CD4-positive, alpha-beta T cell treated with Interleukin-4 for 4 hours (primary cell): ENCODE results near the gene RETSAT.
"Not testable (repeated sequence)": the region's sequence is repeated elsewhere in the genome, so short reads cannot be mapped to it uniquely, and the experiment has no call there.

Experiments
- DNase-seq: peaks from one replicate; pipeline ENCODE4 v3.0.0-alpha.2; 2020

Gene RETSAT

DNA sequence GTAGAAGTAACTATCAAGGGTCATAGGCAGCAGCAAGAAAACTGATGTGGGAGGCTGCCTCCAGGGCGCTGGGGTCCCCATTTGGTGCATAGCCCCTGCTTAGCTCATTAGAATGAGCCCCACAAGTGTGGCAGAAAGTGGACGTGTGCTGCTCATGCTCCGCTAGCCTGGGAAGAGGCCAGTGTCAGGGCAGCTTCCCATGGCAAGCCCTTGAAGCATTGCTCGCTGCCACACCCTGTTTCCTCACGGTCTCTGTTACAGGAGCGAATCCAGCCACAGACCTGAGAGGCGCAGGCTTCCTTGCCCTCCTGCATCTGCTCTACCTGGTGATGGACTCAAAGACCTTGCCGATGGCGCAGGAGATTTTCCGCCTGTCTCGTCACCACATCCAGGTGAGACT is 22.8 kb upstream of the RETSAT start:
- no peak for DNase-seq

DNA sequence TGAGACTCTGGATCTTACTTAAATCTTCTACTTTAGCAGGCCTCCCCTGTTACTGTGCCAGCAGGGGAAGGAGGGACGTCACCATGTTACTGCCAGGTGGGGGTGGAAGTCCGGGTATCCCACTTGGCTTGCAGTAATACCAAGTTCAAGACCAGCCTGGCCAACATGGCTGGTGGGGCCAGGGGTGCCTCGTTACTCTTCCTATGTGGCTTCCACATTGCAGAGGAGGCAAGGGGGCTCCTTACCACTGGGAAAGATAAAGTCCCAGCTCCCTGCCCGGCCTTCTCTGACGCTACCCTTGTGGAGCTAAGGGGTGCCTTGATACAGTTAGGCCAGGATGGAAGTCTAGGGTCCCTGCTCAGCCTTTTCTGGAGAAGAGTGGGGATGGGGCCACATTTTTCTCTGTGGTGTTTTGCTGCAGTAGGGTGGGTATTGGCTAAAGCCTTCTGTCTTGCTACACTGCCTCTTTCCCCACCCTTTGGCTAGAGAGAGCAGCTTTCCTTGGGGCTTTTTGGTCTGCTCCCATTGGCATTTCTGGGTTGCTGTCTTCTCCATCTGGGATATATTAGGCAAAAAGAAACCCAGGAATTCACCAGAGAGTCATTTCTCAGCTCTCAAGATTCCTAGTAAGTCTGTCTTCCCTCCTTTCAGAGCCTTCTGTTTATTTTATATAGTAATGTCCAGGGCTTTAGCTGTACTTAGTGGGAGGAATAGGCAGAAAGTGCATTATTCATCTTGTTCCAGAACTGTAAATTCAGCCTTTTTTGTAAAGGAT is 22.1 kb upstream of the RETSAT start:
- no peak for DNase-seq

DNA sequence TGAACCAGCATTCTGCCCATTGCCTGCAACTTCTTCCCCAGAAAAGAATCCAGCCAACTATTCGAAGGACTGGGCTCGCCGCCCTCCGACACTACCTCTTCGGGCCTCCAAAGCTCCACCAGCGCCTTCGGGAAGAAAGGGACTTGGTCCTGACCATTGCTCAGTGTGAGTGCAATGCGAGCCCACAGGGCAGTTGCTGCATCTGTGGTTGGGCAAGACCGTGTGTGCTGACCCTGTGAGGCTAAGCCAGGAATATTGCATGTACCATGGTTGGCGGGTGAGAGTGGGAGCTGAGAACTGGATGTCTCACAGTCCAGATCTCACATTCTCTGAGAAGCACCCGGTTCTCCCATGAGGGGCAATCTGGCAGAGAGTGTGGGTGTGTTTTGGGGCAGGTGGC is 16.7 kb upstream of the RETSAT start:
- no peak for DNase-seq

DNA sequence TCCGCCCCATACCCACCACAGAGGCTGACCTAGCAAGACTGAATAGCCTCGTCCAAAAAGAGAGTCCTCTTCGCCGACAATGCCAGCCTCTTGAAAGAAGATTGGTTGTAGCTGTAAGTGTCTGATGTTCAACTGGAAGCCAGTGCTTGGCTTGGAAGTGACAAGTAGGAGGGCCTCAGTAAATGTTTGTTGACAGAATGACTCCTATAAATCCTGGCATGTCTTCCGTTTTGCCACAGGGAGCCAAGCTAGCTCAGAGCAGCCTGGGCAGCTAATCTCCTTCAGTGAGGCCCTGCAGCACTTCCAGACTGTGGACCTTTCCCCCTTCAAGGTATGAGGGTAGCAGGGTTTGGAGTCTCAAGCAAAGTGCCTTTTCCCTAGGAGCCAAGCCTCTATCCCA is 15.2 kb upstream of the RETSAT start:
- DNase-seq, result no peak

DNA sequence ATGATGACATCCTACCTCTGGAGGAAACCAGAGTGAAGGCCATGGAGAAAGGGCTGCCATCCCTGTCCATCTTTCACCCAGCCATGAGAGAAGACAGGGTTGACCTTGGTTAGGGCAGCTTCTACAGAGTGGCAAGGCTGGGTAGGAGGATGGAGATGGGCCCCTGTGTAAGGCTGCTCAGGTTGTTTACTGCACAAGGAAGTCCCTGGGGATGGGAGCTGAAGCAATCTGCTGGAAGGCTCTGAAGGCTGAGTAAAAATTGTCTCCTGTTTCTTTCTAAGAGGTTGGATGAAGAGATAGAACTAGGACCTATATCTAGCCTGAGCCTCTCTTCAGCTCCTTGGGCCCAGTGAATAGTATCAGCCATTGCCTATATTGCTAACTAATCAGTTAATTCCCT is 14.6 kb upstream of the RETSAT start:
- no peak for DNase-seq

DNA sequence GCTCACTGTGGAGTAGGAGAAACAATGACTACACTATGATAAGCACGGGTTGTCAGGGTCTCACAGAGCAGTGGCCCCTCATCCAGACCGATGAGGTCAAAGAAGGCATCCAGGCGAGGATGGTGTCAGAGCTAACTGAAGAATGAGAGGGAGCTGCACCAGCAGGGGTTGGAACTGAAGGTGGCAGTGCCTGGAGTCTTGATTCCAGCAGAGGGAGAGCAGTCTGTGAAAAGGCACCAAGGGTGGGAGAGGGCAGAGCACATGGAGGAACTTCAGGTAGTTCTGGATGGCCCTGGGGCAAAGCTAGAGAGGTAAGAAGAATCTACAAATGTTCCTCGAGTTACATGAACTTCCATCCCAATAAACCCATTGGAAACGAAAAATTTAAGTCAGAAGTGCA is 12.9 kb upstream of the RETSAT start:
- DNase-seq, result no peak

DNA sequence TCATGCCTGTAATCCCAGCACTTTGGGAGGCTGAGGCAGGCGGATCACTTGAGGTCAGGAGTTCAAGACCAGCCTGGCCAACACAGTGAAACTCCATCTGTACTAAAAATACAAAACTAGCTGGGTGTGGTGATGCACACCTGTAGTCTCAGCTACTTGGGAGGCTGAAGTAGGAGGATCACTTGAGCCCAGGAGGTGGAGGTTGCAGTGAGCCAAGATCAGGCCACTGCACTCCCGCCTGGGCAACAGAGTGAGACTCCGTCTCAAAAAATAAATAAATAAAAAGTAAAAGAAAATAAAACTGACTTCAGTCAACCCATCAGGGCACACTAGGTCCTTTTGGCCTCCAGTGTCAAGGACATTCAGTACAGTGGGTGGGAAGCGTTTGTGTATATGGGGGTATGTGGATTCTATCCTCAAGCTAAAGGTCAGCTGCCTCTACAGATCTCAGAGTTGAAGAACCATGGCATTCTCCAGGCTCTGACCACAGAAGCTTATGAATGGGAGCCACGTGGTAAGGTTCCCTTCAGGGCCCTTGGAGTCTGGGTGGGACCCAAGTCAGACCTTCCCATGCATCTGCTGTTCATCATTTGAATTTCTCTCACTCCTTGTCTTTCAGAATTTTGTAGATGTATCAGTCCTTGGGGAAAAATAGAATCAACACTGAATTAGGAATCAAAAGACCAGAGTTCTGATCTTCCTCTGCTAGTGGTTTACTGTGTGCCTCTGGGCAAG is 8.5 kb upstream of the RETSAT start:
- not testable (repeated sequence) for DNase-seq

DNA sequence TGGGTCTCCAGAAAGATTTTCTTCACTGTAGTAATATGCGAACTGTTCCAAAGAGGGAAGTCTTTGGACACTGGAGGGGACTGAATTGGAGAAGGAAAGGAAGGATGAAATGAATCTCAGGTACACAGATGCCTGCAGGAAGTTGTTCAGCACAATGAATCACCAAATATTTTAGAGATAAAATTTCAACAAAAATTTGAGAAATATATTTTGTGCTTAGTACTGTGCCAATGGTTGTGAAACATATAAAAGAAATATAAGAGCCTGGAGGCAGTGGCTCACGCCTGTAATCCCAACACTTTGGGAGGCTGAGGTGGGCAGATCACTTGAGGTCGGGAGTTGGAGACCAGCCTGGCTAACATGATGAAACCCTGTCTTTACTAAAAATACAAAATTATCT is 3.4 kb upstream of the RETSAT start:
- no peak for DNase-seq

DNA sequence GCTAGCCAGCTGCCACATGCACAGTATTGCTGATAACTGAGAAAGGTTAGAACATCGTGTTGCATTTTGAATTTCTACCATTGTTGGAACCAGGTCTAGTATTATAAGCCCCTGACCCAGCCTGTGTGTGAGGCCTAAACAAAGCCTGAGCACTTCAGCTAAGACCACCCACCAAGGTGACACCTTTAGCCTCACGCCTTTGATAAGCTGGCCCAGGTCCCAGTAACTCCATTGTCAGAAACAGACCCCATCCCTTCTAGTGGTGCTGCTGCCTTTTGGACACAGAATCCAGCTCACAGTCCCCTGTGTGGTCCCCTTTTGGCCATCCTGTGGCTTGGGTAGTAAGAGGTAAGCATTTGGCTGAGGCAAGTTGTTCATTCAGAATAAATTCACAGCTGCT is 1.9 kb upstream of the RETSAT start:
- no peak for DNase-seq

DNA sequence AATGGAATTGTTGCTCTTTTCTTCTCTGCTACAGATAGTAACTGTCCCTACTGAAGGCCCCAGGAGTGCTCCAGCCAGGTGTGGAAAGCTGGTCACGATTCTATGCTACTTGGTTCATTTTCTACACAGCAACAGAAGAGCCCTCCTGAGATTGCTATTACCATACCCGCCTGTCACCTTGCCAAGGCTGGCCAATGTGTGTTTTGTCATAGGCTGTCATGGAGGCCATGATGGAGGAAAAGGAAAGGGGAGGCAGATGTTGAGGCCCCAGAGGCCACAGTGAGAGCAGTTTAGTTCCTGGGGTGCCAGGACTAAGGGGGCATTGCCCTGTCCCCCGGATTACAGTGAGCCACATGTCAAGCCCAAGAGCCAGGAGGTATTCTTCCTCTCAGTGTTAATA is 1.2 kb upstream of the RETSAT start:
- DNase-seq, result no peak

DNA sequence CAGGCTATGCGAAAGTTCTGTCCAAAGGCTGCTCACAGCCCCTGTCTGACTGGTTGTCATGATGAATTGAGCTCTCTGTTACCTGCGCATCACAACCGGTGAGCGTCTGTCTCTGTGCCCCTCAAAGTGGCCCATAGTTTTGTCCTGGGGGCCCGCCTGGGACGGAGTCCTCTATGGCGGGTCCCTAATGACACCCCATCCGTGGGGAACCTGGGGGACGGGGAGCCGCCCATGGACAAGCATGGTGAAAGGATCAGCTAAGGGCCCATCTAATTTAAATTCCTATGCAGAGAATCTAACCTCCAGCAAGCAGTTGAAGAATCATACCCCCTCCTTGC is 714 bp upstream of the RETSAT start:
- DNase-seq, result no peak

DNA sequence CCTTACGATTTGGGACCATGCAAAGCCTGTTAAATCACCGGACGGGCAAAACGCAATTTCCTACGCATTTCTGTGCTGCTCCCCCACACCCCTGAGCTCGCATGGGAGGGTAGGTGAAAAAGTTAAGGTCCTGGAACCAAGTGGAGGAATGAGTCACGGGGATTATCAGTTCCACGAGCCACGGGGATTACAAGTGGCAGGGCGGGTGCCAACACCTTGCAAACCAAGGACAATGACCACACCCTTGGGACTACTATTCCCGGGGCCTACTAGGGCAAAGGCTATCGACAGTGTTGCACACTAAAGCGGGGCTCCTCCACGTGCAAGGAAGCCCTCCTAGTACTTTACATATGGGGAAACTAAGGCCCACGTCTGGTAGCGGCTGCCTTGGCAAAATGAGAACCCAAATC is 447 bp downstream of the RETSAT start:
- DNase-seq, result peak; percentile 10

DNA sequence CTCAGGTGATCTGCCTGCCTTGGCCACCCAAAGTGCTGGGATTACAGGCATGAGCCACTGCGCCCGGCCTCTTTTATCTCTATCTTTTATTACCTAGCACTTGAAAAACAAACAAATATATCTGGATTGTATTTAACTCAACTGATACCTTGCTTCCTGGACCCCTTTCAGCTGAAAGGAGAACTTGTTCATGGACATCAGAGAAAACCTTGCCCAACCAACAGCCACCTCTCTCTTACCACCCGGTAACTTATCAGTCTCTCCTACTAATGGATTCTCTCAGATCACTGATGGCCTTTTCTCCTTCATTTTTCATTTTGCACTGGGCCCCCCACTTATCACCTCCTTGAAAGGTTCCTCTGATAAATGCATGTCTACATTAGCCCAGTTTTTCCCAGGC is 6.7 kb downstream of the RETSAT start:
- no peak for DNase-seq

DNA sequence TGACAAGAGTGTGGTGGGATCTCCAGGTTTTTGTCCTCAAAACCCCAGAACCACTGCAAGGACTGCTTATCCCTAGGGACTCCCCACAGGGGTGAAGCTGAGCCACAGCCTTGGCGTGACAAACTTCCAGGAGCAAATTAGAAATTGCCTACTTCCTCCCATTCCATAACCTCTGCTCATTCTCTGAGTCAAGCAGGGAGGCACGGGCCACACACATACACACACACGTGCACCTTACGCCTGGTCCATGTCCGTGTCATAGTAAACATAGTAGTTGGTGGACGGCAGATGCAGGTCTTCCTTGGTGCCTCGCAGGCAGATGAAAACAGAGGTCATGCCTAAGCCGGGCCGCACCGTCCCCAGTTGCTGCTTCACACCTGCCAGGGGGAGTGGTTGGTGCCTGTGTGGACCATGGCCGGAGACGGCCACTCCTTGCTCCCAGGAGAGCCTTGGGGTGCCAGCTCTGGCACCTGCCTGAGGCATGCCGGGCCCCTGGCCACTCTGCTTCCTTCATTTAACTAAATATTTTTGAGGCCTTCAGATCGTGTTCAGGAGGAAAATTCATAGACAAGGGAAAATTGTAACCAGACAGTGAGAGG is 9.9 kb downstream of the RETSAT start:
- DNase-seq, result no peak

DNA sequence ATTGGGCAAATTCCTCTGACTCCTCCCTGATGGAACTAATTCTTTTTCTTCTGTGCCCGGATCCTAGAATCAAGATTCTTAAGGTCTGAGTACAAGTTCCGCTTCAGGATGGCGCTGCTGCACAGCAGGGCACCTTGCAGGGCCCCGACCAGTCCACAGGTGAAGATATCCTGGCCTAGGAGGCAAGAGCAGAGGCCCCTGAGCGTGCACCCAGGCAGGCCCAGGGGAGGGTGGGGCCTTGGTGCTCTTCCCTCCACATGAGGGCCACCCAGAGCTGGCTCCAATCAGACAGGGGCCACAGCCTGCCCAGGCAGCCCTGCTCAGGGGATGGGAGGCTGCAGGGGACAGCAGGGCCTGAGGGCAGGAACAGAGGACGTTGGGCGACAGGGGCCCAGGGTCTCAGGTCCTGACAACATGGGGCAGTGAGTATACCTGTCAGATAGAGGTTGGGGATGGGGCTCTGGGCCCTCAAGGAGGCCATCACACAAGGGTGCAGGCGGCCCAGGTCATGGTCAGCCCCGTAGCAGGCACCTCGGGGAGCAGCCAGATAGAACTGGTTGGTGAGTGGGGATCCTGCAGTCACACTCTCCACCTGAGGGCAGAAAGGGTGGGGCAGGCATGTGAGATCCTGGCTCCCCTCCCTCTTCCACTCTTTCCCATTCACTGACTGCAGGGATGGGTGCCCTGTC is 11.0 kb downstream of the RETSAT start:
- not testable (repeated sequence) for DNase-seq

DNA sequence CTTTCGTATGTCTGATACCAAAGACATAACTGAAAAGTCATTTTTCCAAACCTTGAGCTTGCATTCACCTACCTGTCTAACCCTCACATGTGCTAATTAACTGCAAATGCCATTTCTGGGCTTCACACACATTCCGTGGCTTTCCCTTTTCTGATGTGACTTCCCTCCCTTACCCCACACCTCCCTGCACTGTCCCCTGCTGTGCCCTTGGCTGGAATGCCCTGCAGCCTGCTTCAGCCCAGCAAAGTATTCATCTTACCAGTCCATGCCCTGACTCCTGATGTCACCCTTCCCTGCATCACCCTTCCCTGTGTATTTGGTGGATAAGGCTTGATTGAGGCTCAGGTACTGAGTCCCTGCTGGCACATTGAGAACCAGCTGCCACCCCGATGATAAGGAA is 12.2 kb downstream of the RETSAT start:
- DNase-seq, result no peak

DNA sequence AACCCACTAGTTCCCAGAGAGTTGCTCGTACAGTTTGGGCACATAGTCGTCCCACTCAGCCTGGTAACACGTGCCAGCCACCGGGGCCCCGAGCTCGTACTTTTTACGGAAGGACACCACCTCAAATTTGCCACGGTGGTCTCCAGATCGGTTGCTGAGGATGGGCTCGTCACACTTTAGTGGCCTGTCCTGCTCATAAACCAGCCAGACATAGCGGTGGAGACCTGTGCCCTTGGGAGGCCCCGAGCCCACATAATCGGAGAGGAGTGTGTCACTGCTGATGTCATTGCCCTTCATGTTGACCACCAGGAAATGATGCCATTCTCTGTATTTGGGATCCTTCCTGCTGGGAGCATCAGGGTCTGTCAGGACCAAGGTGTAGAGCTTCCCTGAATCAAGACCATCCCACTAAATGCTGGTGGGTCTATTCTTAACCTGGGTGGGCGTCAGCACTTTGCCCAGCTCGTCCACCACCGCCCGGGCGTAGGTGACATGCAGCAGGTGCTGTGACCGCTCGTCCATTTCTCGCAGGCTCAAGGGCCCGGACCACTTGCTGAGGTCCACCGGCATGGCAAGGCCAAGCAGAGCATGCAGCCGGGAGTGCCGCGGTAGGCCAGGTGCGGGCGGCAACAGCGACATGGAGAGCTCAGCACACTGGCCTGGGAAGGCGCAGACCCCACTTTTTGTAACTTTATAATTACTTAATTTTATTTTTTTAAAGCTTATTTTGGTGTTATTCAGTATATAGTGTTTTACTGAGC is 12.9 kb downstream of the RETSAT start:
- no peak for DNase-seq

DNA sequence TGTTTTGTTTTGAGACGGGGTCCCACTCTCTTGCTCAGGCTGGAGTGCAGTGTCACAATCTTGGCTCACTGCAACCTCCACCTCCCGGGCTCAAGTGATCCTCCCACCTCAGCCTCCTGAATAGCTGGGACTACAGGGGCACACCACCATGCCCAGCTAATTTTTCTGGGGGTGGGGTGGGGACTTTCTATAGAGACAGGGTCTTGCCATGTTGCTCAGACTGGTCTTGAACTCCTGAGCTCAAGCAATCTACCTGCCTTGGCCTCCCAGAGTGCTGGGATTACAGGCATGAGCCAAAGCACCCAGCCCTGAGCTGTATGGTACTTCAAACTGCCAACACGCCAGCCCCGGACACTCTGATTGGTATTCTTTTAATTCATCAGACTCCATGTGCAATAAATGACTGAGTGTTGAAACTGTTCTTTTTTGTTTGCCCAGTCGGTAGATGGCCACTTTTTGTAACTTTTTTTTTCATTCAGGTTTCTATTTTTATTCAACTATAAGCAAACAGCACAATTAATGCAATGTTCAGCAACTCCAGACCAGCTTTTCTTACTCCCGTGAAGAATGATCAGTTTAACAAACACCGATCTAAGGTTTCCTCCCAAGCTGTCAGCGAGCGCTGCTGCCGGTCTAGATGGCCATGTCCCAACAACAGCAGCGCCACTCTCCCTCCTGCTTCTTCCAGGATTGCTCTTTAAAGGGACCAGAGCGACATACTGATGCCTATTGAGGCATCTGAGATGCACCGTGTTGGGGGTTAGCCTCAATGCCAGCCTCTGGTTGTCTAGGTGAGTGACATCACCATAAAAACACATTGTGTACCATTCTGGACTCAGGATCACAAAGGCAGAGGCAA is 14.1 kb downstream of the RETSAT start:
- no peak for DNase-seq

DNA sequence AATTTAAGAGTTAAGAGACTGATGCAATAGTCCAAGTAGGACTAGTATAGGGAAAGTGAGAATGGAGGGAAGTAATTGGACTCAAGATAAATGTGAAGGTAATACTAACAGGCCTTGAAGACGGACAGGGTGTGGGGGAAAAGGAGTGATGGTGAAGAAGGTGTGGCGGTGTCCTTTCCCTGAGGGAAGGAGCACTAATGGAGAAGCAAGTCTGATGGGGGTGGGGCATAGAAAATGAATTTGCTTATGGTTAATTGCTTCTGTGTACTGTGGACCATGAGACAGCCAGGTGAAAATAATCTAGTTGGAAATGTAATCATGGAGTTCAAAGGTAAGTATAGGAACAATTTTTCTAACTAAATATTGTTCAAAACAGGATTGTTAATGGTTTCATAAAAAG is 19.4 kb downstream of the RETSAT start:
- no peak for DNase-seq

DNA sequence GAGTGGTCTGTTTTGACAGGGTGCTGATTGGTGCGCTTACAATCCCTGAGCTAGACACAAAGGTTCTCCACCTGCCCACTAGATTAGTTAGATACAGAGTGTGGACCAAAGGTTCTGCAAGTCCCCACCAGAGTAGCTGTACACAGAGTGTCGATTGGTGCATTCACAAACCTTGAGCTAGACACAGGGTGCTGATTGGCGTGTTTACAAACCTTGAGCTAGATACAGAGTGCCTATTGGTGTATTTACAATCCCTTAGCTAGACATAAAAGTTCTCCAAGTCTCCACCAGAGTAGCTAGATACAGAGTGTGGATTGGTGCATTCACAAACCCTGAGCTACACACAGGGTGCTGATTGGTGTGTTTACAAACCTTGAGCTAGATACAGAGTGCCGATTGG is 20.5 kb downstream of the RETSAT start:
- not testable (repeated sequence) for DNase-seq

DNA sequence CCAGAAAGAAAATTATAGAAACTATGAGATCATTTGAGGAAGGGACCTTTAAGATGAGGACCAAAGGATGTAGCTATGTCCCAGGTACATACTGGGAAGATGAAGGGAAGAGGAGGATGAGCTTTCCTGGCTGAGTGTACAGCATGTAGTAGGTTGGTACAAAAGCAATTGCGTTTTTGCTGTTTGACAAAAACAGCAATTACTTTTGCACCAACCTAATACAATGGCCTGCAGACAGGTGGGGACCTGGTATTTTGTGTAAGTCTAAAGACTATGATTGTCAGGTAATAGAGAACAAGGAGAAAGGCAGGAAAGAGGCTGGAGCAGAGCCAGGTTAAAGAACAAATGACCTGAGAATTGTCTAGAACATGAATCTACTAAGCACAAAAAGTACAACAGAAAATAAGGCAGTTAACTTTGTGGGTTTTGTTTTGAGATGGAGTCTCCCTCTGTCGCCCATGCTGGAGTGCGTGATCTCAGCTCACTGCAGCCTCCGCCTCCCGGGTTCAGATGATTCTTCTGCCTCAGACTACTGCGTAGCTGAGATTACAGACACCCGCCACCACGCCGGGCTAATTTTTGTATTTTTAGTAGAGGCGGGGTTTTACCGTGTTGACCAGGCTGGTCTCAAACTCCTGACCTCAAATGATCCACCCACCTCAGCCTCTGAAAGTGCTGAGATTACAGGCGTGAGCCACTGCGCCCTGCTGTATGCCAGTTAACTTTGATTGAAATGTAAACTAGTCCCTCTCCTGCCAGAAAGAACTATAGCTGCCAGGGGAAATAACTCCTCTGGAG is 23.3 kb downstream of the RETSAT start:
- no peak for DNase-seq
